Fibroblast of villous mesenchyme (primary cell): ENCODE results near the gene UTP14C. TPM values are rescaled to one million over a fixed set of nuclear protein-coding genes. Genes with fewer than 3 reads are reported as not detected.

Experiments
- DNase-seq: peaks from one replicate; pipeline ENCODE4 v3.0.0-alpha.2; 2010; ENCODE audit warnings: low read depth
- H3K4me3 ChIP-seq: 2 replicates; pipeline ENCODE4 v1.5.1; 2011; ENCODE audit warnings: low read depth, mild to moderate bottlenecking, low read length
- CTCF ChIP-seq: IDR thresholded peaks from 2 replicates; pipeline ENCODE4 v1.5.1; 2012; ENCODE audit warnings: low read depth, mild to moderate bottlenecking, low read length; ENCODE audit not compliant: insufficient read depth
- total RNA-seq: library from RNA; depleted of rRNA; stranded (reverse); fragments of >200 nt; gene quantifications from 2 replicates; pipeline ENCODE4 v1.2.3, GENCODE V29; 2012

Gene UTP14C
- total RNA-seq, 1 donor: 22.0 TPM

GRCh38 chr13:51988988-51989618, 35.4 kb upstream of the UTP14C start:
- DNase-seq: no peak
- no peak for TF ChIP-seq CTCF
- no peak overlapping the region for H3K4me3 ChIP-seq

- no peak overlapping the region for H3K4me3 ChIP-seq
- no peak for DNase-seq
- TF ChIP-seq CTCF: no peak
Measured at GRCh38 chr13:51993713-51994112, 30.8 kb upstream of the UTP14C start.

- TF ChIP-seq CTCF: no peak
- no peak for DNase-seq
- no peak overlapping the region for H3K4me3 ChIP-seq
Measured at GRCh38 chr13:51995677-51996551, 28.6 kb upstream of the UTP14C start.

- H3K4me3 ChIP-seq: no peak overlapping the region
- no peak for TF ChIP-seq CTCF
- no peak for DNase-seq
Measured at GRCh38 chr13:51996641-51997040, 27.9 kb upstream of the UTP14C start.

- no peak overlapping the region for H3K4me3 ChIP-seq
- TF ChIP-seq CTCF: no peak
- DNase-seq: no peak
Measured at GRCh38 chr13:51997186-51997585, 27.3 kb upstream of the UTP14C start.

GRCh38 chr13:51997641-51998330, 26.7 kb upstream of the UTP14C start:
- DNase-seq: no peak
- no peak for TF ChIP-seq CTCF
- no peak overlapping the region for H3K4me3 ChIP-seq
